ENCODE measurements around the gene DAP.
"Not testable (repeated sequence)": the region's sequence is repeated elsewhere in the genome, so short reads cannot be mapped to it uniquely, and the experiment has no call there.

The DAP gene

GRCh38 chr5:10729320-10730042 lies 31.6 kb downstream of the DAP start:
- TF ChIP-seq PAX5 (IDR thresholded peaks at IDR 0.05; ENCODE audit: insufficient read depth, low read length, severe bottlenecking) = no peak
- TF ChIP-seq POU2F2 (IDR thresholded peaks at IDR 0.05; ENCODE audit: low read depth, low read length) = no peak
- TF ChIP-seq POLR2AphosphoS5 (IDR thresholded peaks at IDR 0.05; ENCODE audit: low read depth, low read length) = no peak
- no peak for TF ChIP-seq POLR2A (IDR thresholded peaks at IDR 0.05; ENCODE audit: low read depth, low read length)
- peak; percentile 66 for TF ChIP-seq SPI1 (IDR thresholded peaks at IDR 0.05; ENCODE audit: low read depth, low read length)
- FAIRE-seq (peak; percentile 5), DNase-seq (ENCODE audit: insufficient read length, low spot score) (no peak)

- TF ChIP-seq TAF1 (IDR thresholded peaks at IDR 0.05; ENCODE audit: low read depth, low read length) (no peak), SPI1 (IDR thresholded peaks at IDR 0.05; ENCODE audit: low read depth, low read length) (no peak), POLR2A (IDR thresholded peaks at IDR 0.05; ENCODE audit: low read depth, low read length) (no peak), PAX5 (IDR thresholded peaks at IDR 0.05; ENCODE audit: insufficient read depth, low read length, severe bottlenecking) (no peak), POLR2AphosphoS5 (IDR thresholded peaks at IDR 0.05; ENCODE audit: low read depth, low read length) (no peak), POU2F2 (IDR thresholded peaks at IDR 0.05; ENCODE audit: low read depth, low read length) (no peak)
- no peak for FAIRE-seq
- no peak for DNase-seq (ENCODE audit: insufficient read length, low spot score)
Measured at GRCh38 chr5:10728679-10729078, 32.4 kb downstream of the DAP start.

- FAIRE-seq (no peak), DNase-seq (ENCODE audit: insufficient read length, low spot score) (no peak)
- TF ChIP-seq POLR2AphosphoS5 (IDR thresholded peaks at IDR 0.05; ENCODE audit: low read depth, low read length) = no peak
- TF ChIP-seq POLR2A (IDR thresholded peaks at IDR 0.05; ENCODE audit: low read depth, low read length) = no peak
- TF ChIP-seq TAF1 (IDR thresholded peaks at IDR 0.05; ENCODE audit: low read depth, low read length) = no peak
- no peak for TF ChIP-seq SPI1 (IDR thresholded peaks at IDR 0.05; ENCODE audit: low read depth, low read length)
- TF ChIP-seq PAX5 (IDR thresholded peaks at IDR 0.05; ENCODE audit: insufficient read depth, low read length, severe bottlenecking) = no peak
- no peak for TF ChIP-seq POU2F2 (IDR thresholded peaks at IDR 0.05; ENCODE audit: low read depth, low read length)
Measured at GRCh38 chr5:10727861-10728260, 33.2 kb downstream of the DAP start.

- no peak for FAIRE-seq
- TF ChIP-seq POU2F2 (IDR thresholded peaks at IDR 0.05; ENCODE audit: low read depth, low read length) (no peak), SPI1 (IDR thresholded peaks at IDR 0.05; ENCODE audit: low read depth, low read length) (peak; percentile 73)
- no peak for DNase-seq (ENCODE audit: insufficient read length, low spot score)
Measured at GRCh38 chr5:10726913-10727517, 34.0 kb downstream of the DAP start.

- DNase-seq (ENCODE audit: insufficient read length, low spot score) = no peak
- FAIRE-seq = no peak
- TF ChIP-seq POLR2A (IDR thresholded peaks at IDR 0.05; ENCODE audit: low read depth, low read length) (peak; percentile 32; the same call in 1 of the 2 replicates), SPI1 (IDR thresholded peaks at IDR 0.05; ENCODE audit: low read depth, low read length) (no peak), TAF1 (IDR thresholded peaks at IDR 0.05; ENCODE audit: low read depth, low read length) (no peak), POU2F2 (IDR thresholded peaks at IDR 0.05; ENCODE audit: low read depth, low read length) (no peak), PAX5 (IDR thresholded peaks at IDR 0.05; ENCODE audit: insufficient read depth, low read length, severe bottlenecking) (no peak), POLR2AphosphoS5 (IDR thresholded peaks at IDR 0.05; ENCODE audit: low read depth, low read length) (no peak)
Measured at GRCh38 chr5:10726179-10726912, 34.7 kb downstream of the DAP start.

GRCh38 chr5:10725636-10726035 lies 35.4 kb downstream of the DAP start:
- no peak for DNase-seq (ENCODE audit: insufficient read length, low spot score)
- no peak for FAIRE-seq
- TF ChIP-seq PAX5 (IDR thresholded peaks at IDR 0.05; ENCODE audit: insufficient read depth, low read length, severe bottlenecking) = no peak
- TF ChIP-seq SPI1 (IDR thresholded peaks at IDR 0.05; ENCODE audit: low read depth, low read length) = no peak

GRCh38 chr5:10724781-10725507 lies 36.1 kb downstream of the DAP start:
- DNase-seq (ENCODE audit: insufficient read length, low spot score) (no peak), FAIRE-seq (no peak)
- TF ChIP-seq PAX5 (IDR thresholded peaks at IDR 0.05; ENCODE audit: insufficient read depth, low read length, severe bottlenecking) = no peak
- no peak for TF ChIP-seq TAF1 (IDR thresholded peaks at IDR 0.05; ENCODE audit: low read depth, low read length)
- no peak for TF ChIP-seq SPI1 (IDR thresholded peaks at IDR 0.05; ENCODE audit: low read depth, low read length)
- TF ChIP-seq POLR2A (IDR thresholded peaks at IDR 0.05; ENCODE audit: low read depth, low read length) = no peak
- TF ChIP-seq POLR2AphosphoS5 (IDR thresholded peaks at IDR 0.05; ENCODE audit: low read depth, low read length) = no peak
- no peak for TF ChIP-seq POU2F2 (IDR thresholded peaks at IDR 0.05; ENCODE audit: low read depth, low read length)

GRCh38 chr5:10723514-10723913 lies 37.5 kb downstream of the DAP start:
- DNase-seq (ENCODE audit: insufficient read length, low spot score) (no peak), FAIRE-seq (no peak)
- TF ChIP-seq POLR2A (IDR thresholded peaks at IDR 0.05; ENCODE audit: low read depth, low read length) = no peak
- TF ChIP-seq POU2F2 (IDR thresholded peaks at IDR 0.05; ENCODE audit: low read depth, low read length) = no peak
- no peak for TF ChIP-seq TAF1 (IDR thresholded peaks at IDR 0.05; ENCODE audit: low read depth, low read length)
- no peak for TF ChIP-seq POLR2AphosphoS5 (IDR thresholded peaks at IDR 0.05; ENCODE audit: low read depth, low read length)
- TF ChIP-seq PAX5 (IDR thresholded peaks at IDR 0.05; ENCODE audit: insufficient read depth, low read length, severe bottlenecking) = no peak
- TF ChIP-seq SPI1 (IDR thresholded peaks at IDR 0.05; ENCODE audit: low read depth, low read length) = no peak

GRCh38 chr5:10720766-10721165 lies 40.3 kb downstream of the DAP start:
- FAIRE-seq; DNase-seq (ENCODE audit: insufficient read length, low spot score): not testable (repeated sequence)

Measured in GM12891 (cell line).